Measurements from ENCODE around the gene GJB3. TPM values are rescaled to one million over a fixed set of nuclear protein-coding genes. Genes with fewer than 3 reads are reported as not detected.
"Not testable (repeated sequence)": the region's sequence is repeated elsewhere in the genome, so short reads cannot be mapped to it uniquely, and the experiment has no call there.

The GJB3 gene
- total RNA-seq, 3 donors from 2014 or later: not detected

DNA sequence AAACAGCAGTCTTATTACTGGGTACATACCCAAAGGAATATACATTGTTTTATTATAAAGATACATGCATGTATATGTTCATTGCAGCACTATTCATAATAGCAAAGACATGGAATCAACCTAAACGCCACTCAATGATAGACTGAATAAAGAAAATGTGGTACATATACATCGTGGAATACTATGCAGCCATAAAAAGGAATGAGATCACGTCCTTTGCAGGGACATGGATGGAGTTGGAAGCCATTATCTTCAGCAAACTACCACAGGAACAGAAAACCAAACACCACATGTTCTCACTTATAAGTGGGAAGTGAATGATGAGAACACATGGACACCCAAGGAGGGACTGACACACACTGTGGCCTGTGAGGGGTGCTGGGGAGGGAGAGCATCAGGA is 29.8 kb downstream of the GJB3 start:
- H3K4me1 Mint-ChIP-seq (ENCODE audit: low read depth); ATAC-seq; H3K4me3 Mint-ChIP-seq; H3K27me3 Mint-ChIP-seq (ENCODE audit: low read depth); H3K9me3 Mint-ChIP-seq; H3K36me3 Mint-ChIP-seq (ENCODE audit: insufficient read depth); DNase-seq: not testable (repeated sequence)

- no peak overlapping the region for H3K4me3 Mint-ChIP-seq
- ATAC-seq: no peak
- DNase-seq: no peak
- H3K27me3 Mint-ChIP-seq (ENCODE audit: low read depth): no peaks in the 10 kb centered on the region
- no peaks in the 10 kb centered on the region for H3K9me3 Mint-ChIP-seq
- no peaks in the 10 kb centered on the region for H3K4me1 Mint-ChIP-seq (ENCODE audit: low read depth)
- peaks cover 2% of the 10 kb centered on the region for H3K36me3 Mint-ChIP-seq (ENCODE audit: insufficient read depth)
Measured at GRCh38 chr1:34816332-34816731, 35.3 kb downstream of the GJB3 start.

GRCh38 chr1:34816778-34817177 is 35.8 kb downstream of the GJB3 start:
- Mint-ChIP-seq H3K4me3 (no peak overlapping the region), H3K36me3 (ENCODE audit: insufficient read depth) (peaks cover 2% of the 10 kb centered on the region), H3K9me3 (no peaks in the 10 kb centered on the region), H3K4me1 (ENCODE audit: low read depth) (no peaks in the 10 kb centered on the region), H3K27me3 (ENCODE audit: low read depth) (no peaks in the 10 kb centered on the region)
- DNase-seq (no peak), ATAC-seq (no peak)

DNA sequence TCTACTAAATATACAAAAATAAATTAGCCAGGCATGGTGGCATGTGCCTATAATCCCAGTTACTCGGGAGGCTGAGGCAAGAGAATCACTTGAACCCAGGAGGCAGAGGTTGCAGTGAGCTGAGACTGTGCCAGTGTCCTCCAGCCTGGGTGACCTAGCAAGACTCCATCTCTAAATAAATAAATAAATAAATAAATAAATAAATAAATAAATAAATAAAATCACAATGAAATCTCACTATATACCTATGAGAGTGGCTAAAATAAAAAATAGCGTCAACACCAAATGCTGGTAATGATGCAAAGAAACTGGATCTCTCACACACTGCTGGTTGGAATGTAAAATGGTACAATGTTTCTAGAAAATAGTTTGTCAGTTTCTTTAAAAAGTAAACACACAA is 37.8 kb downstream of the GJB3 start:
- H3K9me3 Mint-ChIP-seq; H3K4me1 Mint-ChIP-seq (ENCODE audit: low read depth); H3K27me3 Mint-ChIP-seq (ENCODE audit: low read depth): not testable (repeated sequence)

GRCh38 chr1:34822202-34822601 is 41.2 kb downstream of the GJB3 start:
- H3K4me1 Mint-ChIP-seq (ENCODE audit: low read depth): no peaks in the 10 kb centered on the region
- H3K36me3 Mint-ChIP-seq (ENCODE audit: insufficient read depth): peaks cover 5% of the 10 kb centered on the region
- DNase-seq (no peak), ATAC-seq (no peak)
- H3K9me3 Mint-ChIP-seq: peaks cover 3% of the 10 kb centered on the region
- no peaks in the 10 kb centered on the region for H3K27me3 Mint-ChIP-seq (ENCODE audit: low read depth)
- no peak overlapping the region for H3K4me3 Mint-ChIP-seq

More for the DNA sequence above, 37.8 kb downstream of the GJB3 start:
- H3K36me3 Mint-ChIP-seq (ENCODE audit: insufficient read depth); ATAC-seq; DNase-seq; H3K4me3 Mint-ChIP-seq: not testable (repeated sequence)

GRCh38 chr1:34824817-34825454 is 43.9 kb downstream of the GJB3 start:
- H3K36me3 Mint-ChIP-seq (ENCODE audit: insufficient read depth): peaks cover 3% of the 10 kb centered on the region
- H3K9me3 Mint-ChIP-seq: peaks cover 3% of the 10 kb centered on the region
- H3K27me3 Mint-ChIP-seq (ENCODE audit: low read depth): no peaks in the 10 kb centered on the region
- DNase-seq (no peak), ATAC-seq (no peak)
- H3K4me3 Mint-ChIP-seq: no peak overlapping the region
- no peaks in the 10 kb centered on the region for H3K4me1 Mint-ChIP-seq (ENCODE audit: low read depth)

- DNase-seq (no peak), ATAC-seq (no peak)
- no peaks in the 10 kb centered on the region for H3K4me1 Mint-ChIP-seq (ENCODE audit: low read depth)
- H3K36me3 Mint-ChIP-seq (ENCODE audit: insufficient read depth): peaks cover 3% of the 10 kb centered on the region
- H3K4me3 Mint-ChIP-seq: no peak overlapping the region
- peaks cover 3% of the 10 kb centered on the region for H3K9me3 Mint-ChIP-seq
- H3K27me3 Mint-ChIP-seq (ENCODE audit: low read depth): no peaks in the 10 kb centered on the region
Measured at GRCh38 chr1:34825455-34826091, 44.6 kb downstream of the GJB3 start.

DNA sequence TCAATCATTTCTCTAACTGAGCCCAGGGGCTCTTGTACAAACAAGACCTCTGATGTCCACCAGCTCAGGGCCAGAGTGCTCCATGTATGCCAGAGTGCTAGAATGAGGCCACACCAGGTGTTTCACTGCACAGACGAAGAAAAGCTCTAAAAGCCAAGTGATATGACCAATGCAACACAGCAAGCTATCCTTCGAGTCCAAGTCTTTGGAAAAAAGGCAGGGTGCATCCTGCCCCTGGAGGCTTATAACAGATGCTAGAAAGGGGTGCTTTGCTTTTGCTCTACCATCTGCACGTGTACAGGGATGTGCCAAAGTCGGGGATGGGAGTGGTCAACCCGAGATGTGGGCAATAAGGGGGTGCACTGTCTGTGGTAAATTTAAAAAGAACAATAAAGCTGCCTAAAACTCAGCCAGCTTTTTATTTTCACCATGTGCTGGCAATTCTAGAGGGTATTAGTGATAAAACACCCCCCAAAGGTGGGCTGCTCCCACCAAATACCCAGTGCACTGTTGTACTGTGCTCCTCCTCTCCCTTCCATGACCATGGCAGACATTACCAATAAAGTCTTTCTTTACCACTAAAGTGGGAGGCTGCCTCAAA is 46.4 kb downstream of the GJB3 start:
- Mint-ChIP-seq H3K4me3 (no peak overlapping the region), H3K4me1 (ENCODE audit: low read depth) (no peaks in the 10 kb centered on the region)

GRCh38 chr1:34828611-34829010 is 47.6 kb downstream of the GJB3 start:
- ATAC-seq: no peak
- H3K27me3 Mint-ChIP-seq (ENCODE audit: low read depth): no peaks in the 10 kb centered on the region
- H3K4me3 Mint-ChIP-seq: no peak overlapping the region
- peaks cover 3% of the 10 kb centered on the region for H3K9me3 Mint-ChIP-seq
- H3K4me1 Mint-ChIP-seq (ENCODE audit: low read depth): no peaks in the 10 kb centered on the region
- peaks cover 8% of the 10 kb centered on the region for H3K36me3 Mint-ChIP-seq (ENCODE audit: insufficient read depth)
- DNase-seq: no peak

More for the DNA sequence above, 46.4 kb downstream of the GJB3 start:
- no peak for DNase-seq
- H3K9me3 Mint-ChIP-seq: peaks cover 3% of the 10 kb centered on the region
- peaks cover 3% of the 10 kb centered on the region for H3K36me3 Mint-ChIP-seq (ENCODE audit: insufficient read depth)
- ATAC-seq: no peak
- H3K27me3 Mint-ChIP-seq (ENCODE audit: low read depth): no peaks in the 10 kb centered on the region

DNA sequence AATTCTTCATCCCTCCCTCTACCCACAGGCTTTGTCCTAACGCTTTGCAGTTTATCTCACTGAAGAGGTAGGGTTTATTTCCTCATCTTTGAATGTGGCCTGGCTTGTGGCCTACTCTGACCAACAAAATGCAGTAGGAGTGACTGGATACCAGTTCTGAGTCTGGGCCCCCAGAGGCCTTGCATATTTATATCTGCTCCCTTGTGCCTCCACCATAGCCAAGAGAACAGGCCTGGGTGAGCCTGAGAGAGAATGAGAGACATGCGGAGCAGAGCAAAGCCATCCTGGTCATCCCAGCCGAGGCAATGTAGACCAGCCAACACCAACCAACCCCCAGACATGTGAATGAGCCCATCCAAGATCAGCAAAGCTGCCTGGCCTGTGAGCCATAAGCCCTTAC is 48.2 kb downstream of the GJB3 start:
- Mint-ChIP-seq H3K4me3 (no peak overlapping the region), H3K36me3 (ENCODE audit: insufficient read depth) (peaks cover 5% of the 10 kb centered on the region), H3K4me1 (ENCODE audit: low read depth) (no peaks in the 10 kb centered on the region), H3K27me3 (ENCODE audit: low read depth) (no peaks in the 10 kb centered on the region), H3K9me3 (no peaks in the 10 kb centered on the region)
- DNase-seq (no peak), ATAC-seq (no peak)

- Mint-ChIP-seq H3K27me3 (ENCODE audit: low read depth) (no peaks in the 10 kb centered on the region), H3K36me3 (ENCODE audit: insufficient read depth) (peaks cover 5% of the 10 kb centered on the region), H3K4me1 (ENCODE audit: low read depth) (no peaks in the 10 kb centered on the region), H3K9me3 (no peaks in the 10 kb centered on the region), H3K4me3 (no peak overlapping the region)
- ATAC-seq: no peak
- no peak for DNase-seq
Measured at GRCh38 chr1:34831721-34832246, 50.8 kb downstream of the GJB3 start.

- ATAC-seq: no peak
Measured at GRCh38 chr1:34833711-34834110, 52.7 kb downstream of the GJB3 start.

More at GRCh38 chr1:34833711-34834110, 52.7 kb downstream of the GJB3 start:
- no peaks in the 10 kb centered on the region for H3K4me1 Mint-ChIP-seq (ENCODE audit: low read depth)
- H3K4me3 Mint-ChIP-seq: no peak overlapping the region
- no peak for DNase-seq
- no peaks in the 10 kb centered on the region for H3K27me3 Mint-ChIP-seq (ENCODE audit: low read depth)
- H3K9me3 Mint-ChIP-seq: no peaks in the 10 kb centered on the region
- H3K36me3 Mint-ChIP-seq (ENCODE audit: insufficient read depth): peaks cover 5% of the 10 kb centered on the region
